Measurements from ENCODE around the gene PCDH11X.
"Not testable (repeated sequence)": the region's sequence is repeated elsewhere in the genome, so short reads cannot be mapped to it uniquely, and the experiment has no call there.

DNA sequence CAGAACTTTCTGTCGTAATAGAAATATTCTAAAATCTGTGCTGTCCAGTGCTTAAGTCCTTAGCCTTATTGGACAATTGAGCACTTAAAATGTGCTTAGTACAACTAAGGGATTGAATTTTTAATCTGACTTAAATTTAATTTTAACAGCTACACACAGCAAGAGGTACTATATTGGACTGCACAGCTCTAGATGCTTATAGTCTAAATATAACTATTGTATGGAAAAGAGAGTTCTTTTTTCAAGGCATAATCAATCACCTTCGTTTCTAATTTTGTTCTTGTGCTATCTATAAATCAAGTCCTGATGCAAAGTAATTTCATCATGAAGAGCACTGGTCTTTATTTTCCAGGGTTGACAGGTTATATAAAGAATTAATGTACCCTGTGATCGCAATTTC is 38.4 kb downstream of the PCDH11X start:
- TF ChIP-seq, protein P1, sequence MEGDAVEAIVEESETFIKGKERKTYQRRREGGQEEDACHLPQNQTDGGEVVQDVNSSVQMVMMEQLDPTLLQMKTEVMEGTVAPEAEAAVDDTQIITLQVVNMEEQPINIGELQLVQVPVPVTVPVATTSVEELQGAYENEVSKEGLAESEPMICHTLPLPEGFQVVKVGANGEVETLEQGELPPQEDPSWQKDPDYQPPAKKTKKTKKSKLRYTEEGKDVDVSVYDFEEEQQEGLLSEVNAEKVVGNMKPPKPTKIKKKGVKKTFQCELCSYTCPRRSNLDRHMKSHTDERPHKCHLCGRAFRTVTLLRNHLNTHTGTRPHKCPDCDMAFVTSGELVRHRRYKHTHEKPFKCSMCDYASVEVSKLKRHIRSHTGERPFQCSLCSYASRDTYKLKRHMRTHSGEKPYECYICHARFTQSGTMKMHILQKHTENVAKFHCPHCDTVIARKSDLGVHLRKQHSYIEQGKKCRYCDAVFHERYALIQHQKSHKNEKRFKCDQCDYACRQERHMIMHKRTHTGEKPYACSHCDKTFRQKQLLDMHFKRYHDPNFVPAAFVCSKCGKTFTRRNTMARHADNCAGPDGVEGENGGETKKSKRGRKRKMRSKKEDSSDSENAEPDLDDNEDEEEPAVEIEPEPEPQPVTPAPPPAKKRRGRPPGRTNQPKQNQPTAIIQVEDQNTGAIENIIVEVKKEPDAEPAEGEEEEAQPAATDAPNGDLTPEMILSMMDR (IDR thresholded peaks at IDR 0.05) = not testable (repeated sequence)
- TF ChIP-seq POLR2A (IDR thresholded peaks at IDR 0.05) = not testable (repeated sequence)

All from Peyer's patch (tissue), 4 donors.